22Rv1 (cell line): ENCODE data around the gene RBM20.

Experiments used
- CTCF ChIP-seq: fragments of 450-650 bp; IDR thresholded peaks from 2 replicates; pipeline ENCODE4 v1.5.1; 2017; ENCODE audit warnings: mild to moderate bottlenecking
- ZFX ChIP-seq: fragments of 450-650 bp; IDR thresholded peaks from 2 replicates; pipeline ENCODE4 v1.6.1; 2017; ENCODE audit warnings: antibody characterized with exemption, borderline replicate concordance

DNA sequence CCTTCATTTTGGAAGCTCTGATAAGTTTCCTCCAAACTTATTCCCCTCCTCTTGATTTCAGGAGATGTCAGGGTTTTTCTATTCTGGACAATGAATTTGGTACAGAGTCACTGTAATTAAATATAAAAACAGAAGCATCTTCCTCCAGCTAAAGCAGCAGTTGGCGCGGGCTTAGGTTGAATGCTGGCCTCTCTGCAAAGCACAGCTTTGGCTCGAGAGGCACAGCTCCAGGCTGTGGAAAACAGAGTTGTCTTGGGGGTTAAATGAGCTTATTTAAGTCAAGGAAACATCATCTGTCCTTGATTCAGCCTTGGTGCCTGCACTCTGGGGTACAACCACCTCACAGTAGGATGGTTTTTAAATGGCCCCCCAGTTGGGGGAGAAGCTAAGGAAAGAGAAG, 192.6 kb downstream of the RBM20 start:
- TF ChIP-seq CTCF (no peak), ZFX (no peak)
